Osteocyte (in vitro differentiated cells): ENCODE data around the gene SPPL3. TPM values are rescaled to one million over a fixed set of nuclear protein-coding genes. Genes with fewer than 3 reads are reported as not detected.

Experiments used
- DNase-seq: peaks from one replicate; pipeline ENCODE4 v3.0.0; 2021; ENCODE audit warnings: mixed read lengths; ENCODE audit not compliant: unreplicated experiment; ENCODE audit errors: extremely low spot score
- H3K27ac Mint-ChIP-seq: one replicate; pipeline ENCODE4 v1.8.0; 2021; ENCODE audit warnings: mild to moderate bottlenecking, mixed read lengths; ENCODE audit not compliant: unreplicated experiment
- H3K27me3 Mint-ChIP-seq: one replicate; pipeline ENCODE4 v1.8.0; 2021; ENCODE audit warnings: mixed read lengths; ENCODE audit not compliant: unreplicated experiment
- H3K36me3 Mint-ChIP-seq: one replicate; pipeline ENCODE4 v1.8.0; 2021; ENCODE audit warnings: mixed read lengths; ENCODE audit not compliant: unreplicated experiment
- H3K4me1 Mint-ChIP-seq: one replicate; pipeline ENCODE4 v1.8.0; 2021; ENCODE audit warnings: mixed read lengths; ENCODE audit not compliant: unreplicated experiment
- H3K4me3 Mint-ChIP-seq: one replicate; pipeline ENCODE4 v1.8.0; 2021; ENCODE audit warnings: mild to moderate bottlenecking, moderate library complexity, mixed read lengths; ENCODE audit not compliant: unreplicated experiment
- H3K9me3 Mint-ChIP-seq: one replicate; pipeline ENCODE4 v1.8.0; 2021; ENCODE audit warnings: mixed read lengths; ENCODE audit not compliant: unreplicated experiment
- total RNA-seq: library from RNA; stranded (reverse); gene quantifications from 2 replicates; pipeline ENCODE4 v1.2.1, GENCODE V29; 2021
- TF ChIP-seq, protein P1 (sequence below): fragments of 200-600 bp; sonication (generic); IDR thresholded peaks from 2 replicates; pipeline ENCODE4 v1.5.0; 2021; ENCODE audit warnings: antibody characterized with exemption, mild to moderate bottlenecking, moderate library complexity

The SPPL3 gene
- total RNA-seq, 1 donor from 2014 or later = 61.7 TPM

DNA sequence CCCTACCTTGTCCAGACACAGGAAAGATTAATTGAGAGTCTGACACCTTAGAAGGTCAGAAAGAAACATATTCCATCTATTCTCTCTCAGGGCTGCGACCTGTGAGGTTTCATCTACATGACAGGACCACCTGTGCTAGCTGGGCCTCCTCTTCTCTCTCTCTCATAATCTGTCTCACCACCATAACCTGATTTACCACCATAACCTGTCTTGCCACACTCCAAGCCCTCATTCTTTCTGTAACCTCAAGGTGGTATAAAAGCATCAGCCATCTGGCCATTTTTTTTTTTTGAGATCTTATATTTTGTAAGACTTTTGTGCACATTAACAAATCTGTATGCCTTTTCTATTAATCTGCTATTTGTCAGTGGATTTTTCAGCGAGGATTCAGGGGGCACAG is 103.0 kb downstream of the SPPL3 start:
- H3K27me3 Mint-ChIP-seq = no peaks in the 10 kb centered on the region
- H3K9me3 Mint-ChIP-seq = peaks cover 16% of the 10 kb centered on the region
- no peak for DNase-seq
- peaks cover 7% of the 10 kb centered on the region for H3K4me1 Mint-ChIP-seq
- no peak overlapping the region for H3K4me3 Mint-ChIP-seq
- peaks cover 12% of the 10 kb centered on the region for H3K36me3 Mint-ChIP-seq
- no peak overlapping the region for H3K27ac Mint-ChIP-seq
- TF ChIP-seq, protein P1, sequence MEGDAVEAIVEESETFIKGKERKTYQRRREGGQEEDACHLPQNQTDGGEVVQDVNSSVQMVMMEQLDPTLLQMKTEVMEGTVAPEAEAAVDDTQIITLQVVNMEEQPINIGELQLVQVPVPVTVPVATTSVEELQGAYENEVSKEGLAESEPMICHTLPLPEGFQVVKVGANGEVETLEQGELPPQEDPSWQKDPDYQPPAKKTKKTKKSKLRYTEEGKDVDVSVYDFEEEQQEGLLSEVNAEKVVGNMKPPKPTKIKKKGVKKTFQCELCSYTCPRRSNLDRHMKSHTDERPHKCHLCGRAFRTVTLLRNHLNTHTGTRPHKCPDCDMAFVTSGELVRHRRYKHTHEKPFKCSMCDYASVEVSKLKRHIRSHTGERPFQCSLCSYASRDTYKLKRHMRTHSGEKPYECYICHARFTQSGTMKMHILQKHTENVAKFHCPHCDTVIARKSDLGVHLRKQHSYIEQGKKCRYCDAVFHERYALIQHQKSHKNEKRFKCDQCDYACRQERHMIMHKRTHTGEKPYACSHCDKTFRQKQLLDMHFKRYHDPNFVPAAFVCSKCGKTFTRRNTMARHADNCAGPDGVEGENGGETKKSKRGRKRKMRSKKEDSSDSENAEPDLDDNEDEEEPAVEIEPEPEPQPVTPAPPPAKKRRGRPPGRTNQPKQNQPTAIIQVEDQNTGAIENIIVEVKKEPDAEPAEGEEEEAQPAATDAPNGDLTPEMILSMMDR = no peak

DNA sequence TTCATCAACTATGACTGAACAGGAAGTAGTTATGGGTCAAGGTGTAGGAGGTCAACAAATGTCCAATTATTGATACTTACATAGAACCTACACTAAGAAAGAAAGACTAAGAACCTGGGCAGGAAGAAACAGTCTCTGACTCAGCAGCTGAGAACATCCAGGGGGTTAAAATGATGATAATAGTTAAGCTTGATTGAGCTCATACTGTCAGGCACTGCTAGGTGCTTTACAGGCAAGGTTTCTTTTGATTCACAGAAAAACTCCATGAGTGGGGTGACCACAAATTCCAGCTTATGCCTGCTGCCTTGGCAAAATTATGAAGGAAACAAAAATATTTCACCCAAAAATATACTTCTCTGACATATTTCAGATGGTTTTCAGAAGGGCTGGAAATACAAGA is 103.5 kb downstream of the SPPL3 start:
- no peak overlapping the region for H3K27ac Mint-ChIP-seq
- TF ChIP-seq, protein P1 = no peak

DNA sequence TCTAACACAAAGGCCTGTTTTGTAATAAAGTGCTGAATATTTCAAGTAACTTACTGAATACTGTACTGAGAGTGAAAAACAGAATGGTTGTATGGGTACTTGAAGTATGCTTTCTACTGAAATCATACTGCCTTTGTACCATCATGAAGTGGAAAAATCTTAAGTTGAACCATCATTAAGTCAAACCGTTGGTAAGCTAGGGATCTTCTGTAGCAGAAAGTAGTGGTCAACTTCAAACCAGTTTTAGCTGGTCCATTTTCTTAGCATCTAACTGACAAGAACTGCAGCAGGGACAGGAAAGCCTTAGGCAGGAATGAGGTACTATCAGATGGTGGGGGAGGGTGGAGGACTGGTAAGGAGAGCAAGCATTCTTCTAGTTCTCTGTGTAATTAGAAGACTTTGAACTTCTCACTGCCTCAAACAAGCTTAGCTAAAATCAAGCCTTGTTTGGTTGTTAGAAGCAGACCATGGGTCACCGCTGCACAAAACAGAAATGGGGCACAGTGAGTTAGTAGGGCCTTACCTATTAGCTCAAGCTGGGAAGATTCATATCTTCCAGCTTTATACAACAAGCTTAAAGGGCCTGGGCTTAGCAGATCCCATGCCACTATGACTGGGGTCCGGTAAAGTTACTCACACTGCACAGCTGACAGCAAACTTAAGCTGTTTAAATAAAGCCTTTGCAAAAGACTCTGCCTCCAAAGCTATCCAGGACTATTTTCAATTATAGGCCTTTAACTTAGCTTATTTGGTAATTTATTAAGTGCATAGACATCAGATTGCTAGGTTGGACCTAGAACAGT is 104.7 kb downstream of the SPPL3 start:
- Mint-ChIP-seq H3K36me3 (peaks cover 28% of the 10 kb centered on the region), H3K27ac (no peak overlapping the region), H3K9me3 (peaks cover 31% of the 10 kb centered on the region), H3K27me3 (no peaks in the 10 kb centered on the region), H3K4me3 (no peak overlapping the region), H3K4me1 (peaks cover 7% of the 10 kb centered on the region)
- TF ChIP-seq, protein P1 = no peak
- DNase-seq = no peak

More for the DNA sequence above, 103.5 kb downstream of the SPPL3 start:
- Mint-ChIP-seq H3K9me3 (peaks cover 20% of the 10 kb centered on the region), H3K4me3 (no peak overlapping the region), H3K27me3 (no peaks in the 10 kb centered on the region), H3K4me1 (peaks cover 7% of the 10 kb centered on the region), H3K36me3 (peaks cover 17% of the 10 kb centered on the region)
- DNase-seq = no peak

DNA sequence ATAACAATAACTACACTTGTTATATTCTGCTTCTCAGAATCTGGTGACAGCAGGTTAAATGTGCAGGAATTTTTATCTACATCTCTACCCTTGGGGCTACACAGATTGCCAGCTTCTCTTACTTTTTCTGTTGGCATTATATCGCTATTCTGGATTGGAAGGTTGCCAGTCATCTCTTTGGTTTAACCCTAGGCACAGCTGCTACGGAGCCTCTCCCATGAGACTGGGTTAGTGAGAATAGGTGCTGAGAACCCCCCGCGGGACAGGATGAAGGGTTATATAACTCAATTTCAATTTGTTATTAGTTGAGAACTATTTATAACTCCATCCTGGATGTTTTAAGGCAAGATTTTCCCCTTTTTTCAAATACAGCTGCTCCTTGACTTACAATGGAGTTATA is 105.5 kb downstream of the SPPL3 start:
- no peaks in the 10 kb centered on the region for H3K27me3 Mint-ChIP-seq
- peaks cover 28% of the 10 kb centered on the region for H3K36me3 Mint-ChIP-seq
- no peak overlapping the region for H3K27ac Mint-ChIP-seq
- TF ChIP-seq, protein P1 = no peak
- H3K4me3 Mint-ChIP-seq = no peak overlapping the region
- H3K4me1 Mint-ChIP-seq = peaks cover 7% of the 10 kb centered on the region
- no peak for DNase-seq
- H3K9me3 Mint-ChIP-seq = peaks cover 32% of the 10 kb centered on the region

DNA sequence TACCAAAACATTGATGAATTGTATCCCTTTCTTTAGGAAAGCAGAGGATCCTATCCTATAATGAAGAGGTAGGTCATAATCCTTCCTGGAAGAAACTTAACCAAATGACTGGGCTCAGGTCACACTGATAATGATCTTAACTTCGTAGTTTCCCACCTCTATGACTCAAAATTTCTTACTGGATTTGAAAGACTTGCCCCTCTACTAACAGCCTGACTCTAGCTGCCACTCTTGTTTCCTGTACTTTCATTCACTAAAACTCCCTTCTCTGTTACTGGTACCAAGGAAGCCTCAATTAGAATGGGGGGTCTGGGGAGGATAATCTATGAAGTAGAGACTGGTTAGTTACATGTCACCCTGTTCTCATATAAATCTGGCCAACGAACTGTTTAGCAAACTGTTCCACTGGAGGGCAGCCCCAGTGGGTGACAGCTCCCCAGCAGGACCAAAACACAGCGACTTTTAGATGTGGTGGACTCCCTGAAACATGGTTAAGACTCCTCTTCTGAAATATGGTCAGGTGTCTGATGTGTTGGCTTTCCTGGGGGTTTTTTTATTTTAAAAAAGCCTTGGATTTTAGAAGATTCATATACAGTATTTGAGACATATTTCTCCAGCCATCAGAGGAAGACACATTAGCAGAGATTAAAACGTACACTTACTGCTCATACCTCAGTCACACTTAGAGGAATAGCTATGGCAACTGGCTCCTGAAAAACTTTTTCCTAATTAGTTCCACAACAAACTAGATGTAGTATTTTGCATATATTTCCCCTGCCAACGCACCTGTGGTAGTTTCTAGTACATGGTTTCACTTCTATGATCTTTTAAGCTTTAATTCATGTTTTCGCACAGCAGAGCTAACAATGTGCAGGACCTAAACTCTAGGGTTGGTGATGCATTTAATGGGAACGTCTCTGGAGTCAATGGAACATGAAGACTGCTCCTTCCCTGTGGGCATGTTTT is 106.2 kb downstream of the SPPL3 start:
- Mint-ChIP-seq H3K27me3 (no peaks in the 10 kb centered on the region), H3K27ac (no peak overlapping the region)

More for the DNA sequence above, 106.2 kb downstream of the SPPL3 start:
- TF ChIP-seq, protein P1 = no peak
- peaks cover 4% of the 10 kb centered on the region for H3K4me1 Mint-ChIP-seq
- no peak for DNase-seq
- H3K4me3 Mint-ChIP-seq = no peak overlapping the region
- peaks cover 36% of the 10 kb centered on the region for H3K9me3 Mint-ChIP-seq
- peaks cover 34% of the 10 kb centered on the region for H3K36me3 Mint-ChIP-seq
